A673 (cell line): Measurements from ENCODE around the gene ZNF2. TPM values are rescaled to one million over a fixed set of nuclear protein-coding genes. Genes with fewer than 3 reads are reported as not detected.
A peak's percentile ranks its signal among the peaks of the same experiment; 100 is the strongest.

Experiments used
- Bru-seq: library from RNA; stranded (reverse); fragments of 400-500 nt; gene quantifications from one replicate; lab custom pipeline; 2021; lab: Mats Ljungman, UMichigan
- BruChase-seq, 2 experiments: library from RNA; stranded (reverse); fragments of 400-500 nt; gene quantifications; one replicate each; lab custom pipeline; 2021; lab: Mats Ljungman, UMichigan
- BruUV-seq: library from RNA; stranded (reverse); fragments of 400-500 nt; replicated peaks from 2 replicates; lab custom pipeline; 2021; lab: Mats Ljungman, UMichigan
- CTCF ChIA-PET: fragments of 300-600 bp; sonication (Branson Sonifier 250); formaldehyde crosslinking; loops from one replicate; lab custom pipeline; 2022; ENCODE audit warnings: antibody characterized with exemption; lab: Charles Lee
- POLR2A ChIA-PET: fragments of 300-600 bp; sonication (Branson Sonifier 250); formaldehyde crosslinking; loops from one replicate; lab custom pipeline; 2022; ENCODE audit warnings: antibody characterized with exemption; ENCODE audit not compliant: low non-redundant PET; lab: Charles Lee
- DNase-seq: peaks from one replicate; pipeline ENCODE4 v3.0.0-alpha.2; 2015; ENCODE audit warnings: low spot score
- H3K27ac ChIP-seq: fragments of 200-600 bp; sonication (generic); 2 replicates; pipeline ENCODE4 v1.5.1; 2016; ENCODE audit warnings: mixed run types, low read depth, mild to moderate bottlenecking, mixed read lengths, antibody characterized with exemption, low read length; ENCODE audit not compliant: poor library complexity, severe bottlenecking
- H3K27me3 ChIP-seq: fragments of 200-600 bp; sonication (generic); replicated peaks from 2 replicates; pipeline ENCODE4 v1.6.1; 2017; ENCODE audit warnings: mixed run types, low read depth, mild to moderate bottlenecking, mixed read lengths, antibody characterized with exemption, low read length; ENCODE audit not compliant: insufficient read depth, poor library complexity
- H3K36me3 ChIP-seq: fragments of 200-600 bp; sonication (generic); 2 replicates; pipeline ENCODE4 v1.6.1; 2016; ENCODE audit warnings: mixed run types, mild to moderate bottlenecking, mixed read lengths, antibody characterized with exemption, low read length; ENCODE audit not compliant: insufficient read depth, poor library complexity, severe bottlenecking
- H3K4me1 ChIP-seq: fragments of 200-600 bp; sonication (generic); 2 replicates; pipeline ENCODE4 v1.6.1; 2017; ENCODE audit warnings: mixed run types, mild to moderate bottlenecking, mixed read lengths, antibody characterized with exemption, low read length; ENCODE audit not compliant: insufficient read depth, poor library complexity, severe bottlenecking
- H3K4me3 ChIP-seq: fragments of 200-600 bp; sonication (generic); 2 replicates; pipeline ENCODE4 v1.5.1; 2016; ENCODE audit warnings: low read depth, mixed run types, mild to moderate bottlenecking, mixed read lengths, low read length; ENCODE audit not compliant: poor library complexity, severe bottlenecking
- H3K9me3 ChIP-seq: fragments of 200-600 bp; sonication (generic); 2 replicates; pipeline ENCODE4 v1.6.1; 2016; ENCODE audit warnings: mixed run types, low read depth, mild to moderate bottlenecking, mixed read lengths, antibody characterized with exemption, low read length; ENCODE audit not compliant: poor library complexity, severe bottlenecking
- EZH2 ChIP-seq: fragments of 200-600 bp; sonication (generic); IDR thresholded peaks from 2 replicates; pipeline ENCODE4 v1.6.1; 2017; ENCODE audit warnings: borderline replicate concordance, low read depth, mild to moderate bottlenecking, mixed read lengths, antibody characterized with exemption, low read length; ENCODE audit not compliant: poor library complexity, severe bottlenecking
- intact Hi-C: fragments of 100-400 bp; cut with micrococcal nuclease; formaldehyde crosslinking; loops from one replicate; pipeline ENCODE4 v1.10.0; 2022; ENCODE audit not compliant: unreplicated experiment
- long read RNA-seq: library from polyadenylated mRNA; stranded (forward); transcript quantifications from one replicate; pipeline ENCODE4 v2.0.0, GENCODE V29; 2022
- total RNA-seq: library from RNA; stranded (reverse); gene quantifications from 2 replicates; pipeline ENCODE4 v1.2.3, GENCODE V29; 2021
- TF ChIP-seq, protein P1 (sequence below): fragments of 300-800, 200-600 bp; sonication (generic); conservative IDR thresholded peaks from 2 replicates; pipeline ENCODE4 v1.5.1; 2017; ENCODE audit warnings: low read depth, mild to moderate bottlenecking, antibody characterized with exemption, low read length, moderate library complexity, mixed read lengths

ZNF2 gene
- 4.6 and 5.6 TPM in 2 replicates for total RNA-seq
- percentile 58 among the genes with signal in this experiment for Bru-seq, nascent RNA
- percentile 60 among the genes with signal in this experiment for BruChase-seq, experiment 1, labeled RNA remaining after a 2-hour chase
- BruChase-seq, experiment 2, labeled RNA remaining after a 6-hour chase: percentile 57 among the genes with signal in this experiment
- long read RNA-seq, partial matches to known transcripts: 0 of 4 reads
- long read RNA-seq, other reads (novel, unspliced or antisense): 0 of 4 reads

DNA sequence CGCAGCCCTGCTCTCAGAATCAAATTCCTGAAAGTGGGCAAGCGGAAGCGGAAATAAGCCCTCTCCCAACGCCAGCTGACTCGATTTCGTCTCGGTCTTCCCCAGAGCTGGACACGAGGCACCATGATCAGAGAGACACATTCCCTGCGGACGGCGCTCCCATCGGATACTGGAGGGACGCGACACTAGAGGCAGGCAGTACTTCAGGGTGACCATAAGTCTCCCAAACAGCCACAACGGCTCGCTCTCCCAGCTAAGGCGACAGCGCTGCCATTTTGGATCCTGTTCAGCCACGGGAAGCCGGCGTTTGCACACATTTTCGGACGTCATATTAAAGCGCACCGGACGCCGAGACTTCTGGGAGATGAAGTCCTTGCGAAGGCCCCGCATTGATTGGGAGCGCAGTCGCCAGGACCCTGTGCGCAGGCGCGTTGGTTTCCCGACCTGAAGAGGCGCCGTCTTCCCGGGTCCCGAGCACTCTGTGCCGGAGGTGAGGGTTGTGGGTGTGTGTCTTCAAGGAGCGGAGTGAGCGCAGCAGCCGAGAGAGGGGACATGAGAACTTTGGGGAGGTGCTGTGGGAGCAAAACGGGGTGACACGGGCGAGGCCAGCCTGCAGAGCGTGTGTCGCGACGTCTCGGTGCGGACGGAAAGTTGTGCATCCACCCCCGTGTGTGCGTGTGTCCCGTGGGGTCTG is at the start of gene ZNF2:
Gene ZNF2, plus strand, starts transcription at position 439 of the 694 bp plus-strand sequence. CDS start 10,418 bp downstream, outside the sequence.
- H3K4me3 ChIP-seq: peak within 1 kb of the TSS; percentile 88
- H3K27me3 ChIP-seq: no peaks in the 10 kb centered on the region
- DNase-seq: peak; percentile 99
- ChIA-PET POLR2A (no interaction called here), CTCF (no interaction called here)
- H3K9me3 ChIP-seq: no peaks in the 10 kb centered on the region
- intact Hi-C loops: loop anchor here (5.0 kb wide), 2 partner anchors 42 to 48 kb away; partner anchors contain the start of gene ZNF892
- TF ChIP-seq, protein P1, sequence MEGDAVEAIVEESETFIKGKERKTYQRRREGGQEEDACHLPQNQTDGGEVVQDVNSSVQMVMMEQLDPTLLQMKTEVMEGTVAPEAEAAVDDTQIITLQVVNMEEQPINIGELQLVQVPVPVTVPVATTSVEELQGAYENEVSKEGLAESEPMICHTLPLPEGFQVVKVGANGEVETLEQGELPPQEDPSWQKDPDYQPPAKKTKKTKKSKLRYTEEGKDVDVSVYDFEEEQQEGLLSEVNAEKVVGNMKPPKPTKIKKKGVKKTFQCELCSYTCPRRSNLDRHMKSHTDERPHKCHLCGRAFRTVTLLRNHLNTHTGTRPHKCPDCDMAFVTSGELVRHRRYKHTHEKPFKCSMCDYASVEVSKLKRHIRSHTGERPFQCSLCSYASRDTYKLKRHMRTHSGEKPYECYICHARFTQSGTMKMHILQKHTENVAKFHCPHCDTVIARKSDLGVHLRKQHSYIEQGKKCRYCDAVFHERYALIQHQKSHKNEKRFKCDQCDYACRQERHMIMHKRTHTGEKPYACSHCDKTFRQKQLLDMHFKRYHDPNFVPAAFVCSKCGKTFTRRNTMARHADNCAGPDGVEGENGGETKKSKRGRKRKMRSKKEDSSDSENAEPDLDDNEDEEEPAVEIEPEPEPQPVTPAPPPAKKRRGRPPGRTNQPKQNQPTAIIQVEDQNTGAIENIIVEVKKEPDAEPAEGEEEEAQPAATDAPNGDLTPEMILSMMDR: no peak
- TF ChIP-seq EZH2: no peak
- no TSS peak for BruUV-seq
- H3K4me1 ChIP-seq: peaks cover 6% of the 10 kb centered on the region
- peak within 1 kb of the TSS; percentile 92 for H3K27ac ChIP-seq
- H3K36me3 ChIP-seq: no peaks in the 10 kb centered on the region

DNA sequence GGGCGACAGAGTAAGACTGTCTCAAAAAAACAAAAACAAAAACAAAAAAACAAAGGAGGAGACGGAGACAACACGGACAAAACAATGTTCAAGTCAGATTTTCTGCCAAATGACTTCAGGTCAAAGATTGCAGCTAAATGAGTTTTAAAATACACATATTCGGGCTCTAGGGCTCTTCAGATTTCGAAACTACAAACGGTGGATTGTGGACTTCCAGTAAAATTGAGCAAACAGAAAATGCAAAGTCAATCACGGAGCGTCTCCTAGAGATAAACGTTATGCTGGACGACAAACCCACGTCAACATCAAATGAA is 44.6 kb upstream of the ZNF2 start:
- POLR2A ChIA-PET: no interaction called here
- H3K4me1 ChIP-seq: no peaks in the 10 kb centered on the region
- peaks cover 13% of the 10 kb centered on the region for H3K36me3 ChIP-seq
- no TSS peak for BruUV-seq
- H3K9me3 ChIP-seq: no peaks in the 10 kb centered on the region
- no peaks in the 10 kb centered on the region for H3K27me3 ChIP-seq
- no peak for DNase-seq
- peak overlapping the region; percentile 95 for H3K4me3 ChIP-seq
- intact Hi-C loops: no loop called here
- peak overlapping the region; percentile 99 for H3K27ac ChIP-seq
- no peak for TF ChIP-seq EZH2
- TF ChIP-seq, protein P1: no peak
- CTCF ChIA-PET: no interaction called here

DNA sequence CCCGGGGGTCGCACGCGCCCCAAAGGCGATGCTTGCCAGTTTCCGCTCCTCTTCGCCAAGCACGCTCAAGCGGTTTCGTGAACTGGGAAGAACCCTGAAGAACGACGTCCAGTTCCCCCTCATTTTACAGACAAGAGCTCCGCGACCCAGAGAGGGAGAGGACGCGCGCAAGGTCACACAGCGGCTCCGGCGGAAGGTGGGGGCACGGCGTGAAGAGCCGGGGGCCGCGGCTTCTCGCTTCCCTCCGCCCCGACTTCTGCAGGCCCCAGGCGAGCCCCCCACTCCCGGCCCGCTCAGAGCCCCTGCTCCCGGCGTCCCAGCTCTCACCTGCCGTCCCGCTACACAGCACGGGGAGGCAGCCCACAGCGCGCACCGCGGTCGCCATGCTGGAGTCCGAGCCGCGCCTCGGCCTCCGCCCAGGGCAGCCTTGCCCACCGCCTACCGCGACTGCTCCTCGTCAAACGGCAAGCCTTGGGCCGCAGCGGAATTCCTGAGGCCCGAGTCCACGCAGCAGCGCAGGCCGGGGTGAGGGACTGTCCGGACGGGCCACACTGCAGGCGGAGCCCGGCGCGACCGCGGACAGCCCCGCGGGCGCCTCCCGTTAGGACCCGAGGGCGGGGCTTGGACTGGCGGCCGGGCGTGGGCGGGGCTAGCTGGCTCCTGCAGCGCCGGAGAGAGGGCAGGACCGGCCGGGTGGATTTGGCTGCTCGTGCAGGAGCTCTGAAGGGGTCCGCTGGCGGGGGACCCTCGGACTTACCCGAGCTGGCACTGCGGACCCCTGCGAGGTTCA is 44.0 kb upstream of the ZNF2 start, which contains the start of gene MRPS5:
Gene MRPS5, minus strand, starts transcription at position 402 of the 790 bp plus-strand sequence. Its CDS starts 17 bp downstream, at position 385.
- TF ChIP-seq EZH2: no peak
- TF ChIP-seq, protein P1: peak; percentile 29; the same call in 1 of the 2 replicates
- peaks cover 9% of the 10 kb centered on the region for H3K36me3 ChIP-seq
- DNase-seq: peak; percentile 85
- H3K27me3 ChIP-seq: no peaks in the 10 kb centered on the region
- intact Hi-C loops: no loop called here
- peak within 1 kb of the TSS; percentile 99 for H3K27ac ChIP-seq
- H3K9me3 ChIP-seq: no peaks in the 10 kb centered on the region
- no TSS peak for BruUV-seq
- peak within 1 kb of the TSS; percentile 95 for H3K4me3 ChIP-seq
- ChIA-PET POLR2A (no interaction called here), CTCF (no interaction called here)
- no peaks in the 10 kb centered on the region for H3K4me1 ChIP-seq
